IMR-90 (cell line): ENCODE data around the gene ANKRD37. TPM values are rescaled to one million over a fixed set of nuclear protein-coding genes. Genes with fewer than 3 reads are reported as not detected.

Experiments used
- ATAC-seq: fragments of 200-7000 bp; cut with Tn5 transposase; 2 replicates; pipeline ENCODE4 v1.9.1; 2020; ENCODE audit warnings: low read depth, mild to moderate bottlenecking, moderate library complexity
- BruUV-seq: library from RNA; stranded (reverse); fragments of 400-500 nt; replicated peaks from 2 replicates; lab custom pipeline; 2021; lab: Mats Ljungman, UMichigan
- CTCF ChIA-PET: fragments of 300-600 bp; formaldehyde crosslinking; extraction: SDS; loops from one replicate; lab custom pipeline; 2021; ENCODE audit warnings: antibody characterized with exemption; lab: Yijun Ruan, JAX
- POLR2A ChIA-PET: fragments of 300-600 bp; sonication (Branson Sonifier 250); formaldehyde crosslinking; loops from one replicate; lab custom pipeline; 2022; ENCODE audit warnings: antibody characterized with exemption; ENCODE audit not compliant: unreplicated experiment; lab: Charles Lee
- DNase-seq: peaks from one replicate; pipeline ENCODE4 v3.0.0; 2013
- H2AFZ ChIP-seq: replicated peaks from 2 replicates; pipeline ENCODE3; 2013; ENCODE audit warnings: low read length, mild to moderate bottlenecking; ENCODE audit not compliant: poor library complexity
- H2AK5ac ChIP-seq: 2 replicates; pipeline ENCODE4 v1.6.1; 2013; ENCODE audit warnings: low read depth, low read length, inconsistent platforms
- H2AK9ac ChIP-seq: replicated peaks from 2 replicates; pipeline ENCODE3; 2013; ENCODE audit warnings: mild to moderate bottlenecking, low read depth, low read length, moderate library complexity; ENCODE audit not compliant: poor library complexity
- H2BK120ac ChIP-seq: 2 replicates; pipeline ENCODE4 v1.6.1; 2013; ENCODE audit warnings: low read depth, low read length, inconsistent platforms
- H2BK15ac ChIP-seq: 3 replicates; pipeline ENCODE4 v1.6.1; 2013; ENCODE audit warnings: low read depth, low read length, inconsistent platforms
- H2BK20ac ChIP-seq: 2 replicates; pipeline ENCODE4 v1.6.1; 2013; ENCODE audit warnings: low read depth, mild to moderate bottlenecking, inconsistent platforms, low read length, moderate library complexity
- H2BK5ac ChIP-seq: 2 replicates; pipeline ENCODE4 v1.6.1; 2013; ENCODE audit warnings: mild to moderate bottlenecking, low read depth, low read length, inconsistent platforms; ENCODE audit not compliant: poor library complexity, severe bottlenecking
- H3K14ac ChIP-seq: replicated peaks from 2 replicates; pipeline ENCODE4 v1.6.1; 2013; ENCODE audit warnings: low read depth, low read length, inconsistent platforms
- H3K18ac ChIP-seq: 2 replicates; pipeline ENCODE4 v1.6.1; 2013; ENCODE audit warnings: low read depth, low read length, control low read depth
- H3K23ac ChIP-seq: 2 replicates; pipeline ENCODE4 v1.6.1; 2013; ENCODE audit warnings: low read depth, low read length, inconsistent platforms
- H3K27ac ChIP-seq: 2 replicates; pipeline ENCODE4 v1.5.1; 2013; ENCODE audit warnings: mild to moderate bottlenecking, control low read depth, low read length; ENCODE audit not compliant: insufficient read depth
- H3K27me3 ChIP-seq: 2 replicates; pipeline ENCODE4 v1.6.1; 2013; ENCODE audit warnings: low read length; ENCODE audit not compliant: control insufficient read depth, insufficient read depth
- H3K36me3 ChIP-seq: 2 replicates; pipeline ENCODE4 v1.6.1; 2013; ENCODE audit warnings: low read length, mixed read lengths; ENCODE audit not compliant: control insufficient read depth, insufficient read depth
- H3K4ac ChIP-seq: 2 replicates; pipeline ENCODE4 v1.6.1; 2013; ENCODE audit warnings: low read depth, low read length, inconsistent platforms
- H3K4me1 ChIP-seq: 2 replicates; pipeline ENCODE4 v1.6.1; 2013; ENCODE audit warnings: low read length, mixed read lengths; ENCODE audit not compliant: control insufficient read depth, insufficient read depth
- H3K4me2 ChIP-seq: 2 replicates; pipeline ENCODE4 v1.6.1; 2013; ENCODE audit warnings: low read depth, mild to moderate bottlenecking, control low read depth, low read length, moderate library complexity
- H3K4me3 ChIP-seq: 2 replicates; pipeline ENCODE4 v1.5.1; 2013; ENCODE audit warnings: low read depth, mild to moderate bottlenecking, control low read depth, low read length, moderate library complexity; ENCODE audit not compliant: insufficient read depth
- H3K56ac ChIP-seq: 2 replicates; pipeline ENCODE4 v1.6.1; 2013; ENCODE audit warnings: low read length, inconsistent platforms; ENCODE audit not compliant: insufficient read depth; ENCODE audit errors: extremely low read depth
- H3K79me1 ChIP-seq, 2 experiments: 2 replicates each; pipeline ENCODE4 v1.6.1; 2013; ENCODE audit warnings: low read length in 2 of 2, inconsistent platforms in 1 of 2, low read depth in 1 of 2
- H3K9ac ChIP-seq: 2 replicates; pipeline ENCODE4 v1.6.1; 2013; ENCODE audit warnings: low read depth, low read length, control low read depth
- H3K9me1 ChIP-seq: 2 replicates; pipeline ENCODE4 v1.6.1; 2013; ENCODE audit warnings: low read length, inconsistent platforms; ENCODE audit not compliant: insufficient read depth
- H3K9me3 ChIP-seq: 2 replicates; pipeline ENCODE4 v1.6.1; 2013; ENCODE audit warnings: low read length; ENCODE audit not compliant: control insufficient read depth, insufficient read depth
- H4K20me1 ChIP-seq: 2 replicates; pipeline ENCODE4 v1.6.1; 2013; ENCODE audit warnings: low read length, inconsistent platforms; ENCODE audit not compliant: insufficient read depth
- H4K5ac ChIP-seq: 2 replicates; pipeline ENCODE4 v1.6.1; 2013; ENCODE audit warnings: mild to moderate bottlenecking, low read depth, low read length, control low read depth
- H4K8ac ChIP-seq, 2 experiments: 2 replicates each; pipeline ENCODE4 v1.6.1; 2013; ENCODE audit warnings: low read depth in 2 of 2, low read length in 2 of 2, control low read depth in 1 of 2, inconsistent platforms in 1 of 2
- H4K91ac ChIP-seq: 2 replicates; pipeline ENCODE4 v1.6.1; 2013; ENCODE audit warnings: low read depth, low read length, inconsistent platforms; ENCODE audit not compliant: insufficient read depth
- CEBPB ChIP-seq: IDR thresholded peaks from 2 replicates; pipeline ENCODE4 v1.6.1; 2012; ENCODE audit warnings: low read depth, low read length, improper control_type of control experiment
- CHD1 ChIP-seq: IDR thresholded peaks from 2 replicates; pipeline ENCODE4 v1.6.1; 2012; ENCODE audit warnings: low read depth, low read length, improper control_type of control experiment
- MXI1 ChIP-seq: IDR thresholded peaks from 2 replicates; pipeline ENCODE4 v1.6.1; 2012; ENCODE audit warnings: low read depth, mild to moderate bottlenecking, low read length, moderate library complexity, borderline replicate concordance
- RCOR1 ChIP-seq: IDR thresholded peaks from 2 replicates; pipeline ENCODE4 v1.6.1; 2012; ENCODE audit warnings: mild to moderate bottlenecking, low read length, improper control_type of control experiment; ENCODE audit not compliant: insufficient replicate concordance
- RFX5 ChIP-seq: IDR thresholded peaks from 2 replicates; pipeline ENCODE4 v1.8.0; 2012; ENCODE audit warnings: low read depth, mild to moderate bottlenecking, low read length, moderate library complexity
- SMC3 ChIP-seq: fragments of 150-350 bp; IDR thresholded peaks from 2 replicates; pipeline ENCODE4 v1.6.1; 2016; ENCODE audit warnings: low read depth, mild to moderate bottlenecking, antibody characterized with exemption, low read length, moderate library complexity
- WGBS, 2 experiments: methylation state at CpG; one replicate each; pipeline versions ENCODE4 v1.1.5 to v1.1.7; 2013; ENCODE audit warnings: missing lambda C conversion rate in 2 of 2; ENCODE audit not compliant: insufficient read length in 1 of 2; ENCODE audit errors: extremely low coverage in 2 of 2; 5-methylcytosine and 5-hydroxymethylcytosine counted together
- dilution Hi-C: fragments of 300-500 bp; cut with HindIII; formaldehyde crosslinking; loops from one replicate; pipeline ENCODE4 v1.14.3; 2018; ENCODE audit warnings: low sequenced_read_pairs; ENCODE audit not compliant: unreplicated experiment
- in situ Hi-C: fragments of 300-500 bp; cut with MboI; formaldehyde crosslinking; loops from 3 replicates; pipeline ENCODE4 v1.14.3; 2019; ENCODE audit warnings: low sequenced_read_pairs, inconsistent platforms, mixed read lengths
- intact Hi-C: fragments of 100-400 bp; cut with micrococcal nuclease; formaldehyde crosslinking; loops from 2 replicates; pipeline ENCODE4 v1.10.0; 2022
- polyA plus RNA-seq, 3 experiments: library from polyadenylated mRNA; depleted of rRNA; stranded (reverse); fragments of >200 nt; gene quantifications; 2 replicates each; pipeline ENCODE4 v1.2.3, GENCODE V29; 2012; ENCODE audit warnings: low replicate concordance in 1 of 3
- total RNA-seq: library from RNA; depleted of rRNA; stranded (reverse); fragments of >200 nt; gene quantifications from 2 replicates; pipeline ENCODE4 v1.2.3, GENCODE V29; 2012

ANKRD37 gene
- total and polyA plus RNA-seq, 2 of the 4 experiments (the other 2 are of a cell fraction), result 7.1 to 8.2 TPM

- H3K18ac ChIP-seq, result no peak overlapping the region
- no peak overlapping the region for H2AFZ ChIP-seq
- no peaks in the 10 kb centered on the region; a peak in 1 of 4 replicates for H3K79me1 ChIP-seq
- no peak overlapping the region for H3K9ac ChIP-seq
- peaks cover 4% of the 10 kb centered on the region; the same call in 1 of the 2 replicates for H3K36me3 ChIP-seq
- no peak overlapping the region for H3K56ac ChIP-seq
- no peak overlapping the region for H3K27ac ChIP-seq
- H3K23ac ChIP-seq, result no peak overlapping the region
- H3K9me1 ChIP-seq, result peaks cover 5% of the 10 kb centered on the region; the same call in 1 of the 2 replicates
- H2BK15ac ChIP-seq, result no peak overlapping the region
- in situ Hi-C loops, result no loop called here
- H3K27me3 ChIP-seq, result no peaks in the 10 kb centered on the region
- H3K9me3 ChIP-seq, result no peaks in the 10 kb centered on the region
- H2AK5ac ChIP-seq, result no peak overlapping the region
- H2BK20ac ChIP-seq, result no peak overlapping the region
- intact Hi-C loops, result loop anchor here (10.0 kb wide), 1 partner anchor 155 kb away; no protein-coding TSS in a partner anchor
- H3K4me3 ChIP-seq, result no peak overlapping the region
- H2BK5ac ChIP-seq, result no peak overlapping the region
- no peak overlapping the region for H3K4ac ChIP-seq
- CTCF ChIA-PET, result no interaction called here
- no CpG with 5 or more reads among the region's 3 CpGs for WGBS, 2 experiments
- POLR2A ChIA-PET, result no interaction called here
- dilution Hi-C loops, result no loop called here
- H3K4me2 ChIP-seq, result no peak overlapping the region
- no peak overlapping the region for H4K91ac ChIP-seq
- ATAC-seq, result peak; percentile 49; the same call in 1 of the 2 replicates
- H3K14ac ChIP-seq, result no peak overlapping the region
- no peak overlapping the region for H2AK9ac ChIP-seq
- no peaks in the 10 kb centered on the region for H3K4me1 ChIP-seq
- TF ChIP-seq CEBPB, result 0 out of 2 replicates have a peak, but pooled peaks have one; percentile 8
- no peak for TF ChIP-seq RFX5
- no peak for TF ChIP-seq SMC3
- TF ChIP-seq MXI1, result no peak
- TF ChIP-seq CHD1, result no peak
- no peak for TF ChIP-seq RCOR1
- H2BK120ac ChIP-seq, result no peak overlapping the region
- BruUV-seq, result no TSS peak
- peak; percentile 56 for DNase-seq
- H4K20me1 ChIP-seq, result no peaks in the 10 kb centered on the region
- no peak overlapping the region for H4K8ac ChIP-seq
- H4K5ac ChIP-seq, result no peak overlapping the region
Observed at GRCh38 chr4:185369731-185370130, 26.9 kb upstream of the ANKRD37 start.
